ENCODE results near the gene MRPS14. TPM values are rescaled to one million over a fixed set of nuclear protein-coding genes. Genes with fewer than 3 reads are reported as not detected.

Gene MRPS14
- total and polyA plus RNA-seq, 9 of the 15 experiments (the other 6 are each of a cell fraction or from before 2014, with no cell fraction given) = 38.1 to 231 (median 54.9) TPM

GRCh38 chr1:174998569-174999215, 24.5 kb downstream of the MRPS14 start (continued):
- TF ChIP-seq JUND (IDR thresholded peaks at IDR 0.05; ENCODE audit: borderline replicate concordance, low read depth, low read length) = no peak
- peak; percentile 31; the same call in 1 of the 3 replicates for TF ChIP-seq JUND (tag; IDR thresholded peaks at IDR 0.05; ENCODE audit: borderline replicate concordance, low read depth, low read length)
- TF ChIP-seq ZNF395 (CRISPR knock-in tag; IDR thresholded peaks at IDR 0.05) = peak; percentile 69; the same call in 1 of the 2 replicates
- TF ChIP-seq MYNN (IDR thresholded peaks at IDR 0.05) = no peak
- no peak for TF ChIP-seq MYNN (CRISPR knock-in tag; IDR thresholded peaks at IDR 0.05)
- TF ChIP-seq ZNF436 (CRISPR knock-in tag; IDR thresholded peaks at IDR 0.05) = 0 out of 2 replicates have a peak, but pooled peaks have one; percentile 48
- TF ChIP-seq KAT7 (CRISPR knock-in tag; IDR thresholded peaks at IDR 0.05; ENCODE audit: borderline replicate concordance) = no peak
- peak; percentile 16; the same call in 1 of the 2 replicates for TF ChIP-seq CEBPG (CRISPR knock-in tag; IDR thresholded peaks at IDR 0.05)
- TF ChIP-seq CEBPG (tag; conservative IDR thresholded peaks at IDR 0.05 in 1 of 2, IDR thresholded peaks at IDR 0.05 in 1 of 2) = no peak
- 0 out of 2 replicates have a peak, but pooled peaks have one; percentile 29 for TF ChIP-seq ZNF354B (CRISPR knock-in tag; IDR thresholded peaks at IDR 0.05)
- TF ChIP-seq ZSCAN29 (IDR thresholded peaks at IDR 0.05) = 0 out of 2 replicates have a peak, but pooled peaks have one; percentile 12
- 0 out of 2 replicates have a peak, but pooled peaks have one; percentile 11 for TF ChIP-seq HSF4 (CRISPR knock-in tag; IDR thresholded peaks at IDR 0.05; ENCODE audit: borderline replicate concordance)
- 0 out of 2 replicates have a peak, but pooled peaks have one; percentile 21 for TF ChIP-seq LCOR (CRISPR knock-in tag; IDR thresholded peaks at IDR 0.05)
- no peak for TF ChIP-seq ILF3 (IDR thresholded peaks at IDR 0.05; ENCODE audit: borderline replicate concordance)
- TF ChIP-seq, protein P1, sequence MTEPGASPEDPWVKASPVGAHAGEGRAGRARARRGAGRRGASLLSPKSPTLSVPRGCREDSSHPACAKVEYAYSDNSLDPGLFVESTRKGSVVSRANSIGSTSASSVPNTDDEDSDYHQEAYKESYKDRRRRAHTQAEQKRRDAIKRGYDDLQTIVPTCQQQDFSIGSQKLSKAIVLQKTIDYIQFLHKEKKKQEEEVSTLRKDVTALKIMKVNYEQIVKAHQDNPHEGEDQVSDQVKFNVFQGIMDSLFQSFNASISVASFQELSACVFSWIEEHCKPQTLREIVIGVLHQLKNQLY (CRISPR knock-in tag; conservative IDR thresholded peaks at IDR 0.05) = 0 out of 4 replicates have a peak, but pooled peaks have one; percentile 8 to 61
- no peak for TF ChIP-seq ZZZ3 (IDR thresholded peaks at IDR 0.05)
- no peak for TF ChIP-seq ZNF444 (CRISPR knock-in tag; IDR thresholded peaks at IDR 0.05)
- peak; percentile 68; the same call in 1 of the 2 replicates for TF ChIP-seq NBN (IDR thresholded peaks at IDR 0.05; ENCODE audit: low read depth)
- no peak for TF ChIP-seq ZNF778 (CRISPR knock-in tag; IDR thresholded peaks at IDR 0.05)
- TF ChIP-seq SOX6 (IDR thresholded peaks at IDR 0.05) = no peak; the same call in 1 of the 2 replicates
- peak; percentile 88; the same call in 1 of the 2 replicates for TF ChIP-seq DNMT1 (IDR thresholded peaks at IDR 0.05)
- TF ChIP-seq, protein P2, sequence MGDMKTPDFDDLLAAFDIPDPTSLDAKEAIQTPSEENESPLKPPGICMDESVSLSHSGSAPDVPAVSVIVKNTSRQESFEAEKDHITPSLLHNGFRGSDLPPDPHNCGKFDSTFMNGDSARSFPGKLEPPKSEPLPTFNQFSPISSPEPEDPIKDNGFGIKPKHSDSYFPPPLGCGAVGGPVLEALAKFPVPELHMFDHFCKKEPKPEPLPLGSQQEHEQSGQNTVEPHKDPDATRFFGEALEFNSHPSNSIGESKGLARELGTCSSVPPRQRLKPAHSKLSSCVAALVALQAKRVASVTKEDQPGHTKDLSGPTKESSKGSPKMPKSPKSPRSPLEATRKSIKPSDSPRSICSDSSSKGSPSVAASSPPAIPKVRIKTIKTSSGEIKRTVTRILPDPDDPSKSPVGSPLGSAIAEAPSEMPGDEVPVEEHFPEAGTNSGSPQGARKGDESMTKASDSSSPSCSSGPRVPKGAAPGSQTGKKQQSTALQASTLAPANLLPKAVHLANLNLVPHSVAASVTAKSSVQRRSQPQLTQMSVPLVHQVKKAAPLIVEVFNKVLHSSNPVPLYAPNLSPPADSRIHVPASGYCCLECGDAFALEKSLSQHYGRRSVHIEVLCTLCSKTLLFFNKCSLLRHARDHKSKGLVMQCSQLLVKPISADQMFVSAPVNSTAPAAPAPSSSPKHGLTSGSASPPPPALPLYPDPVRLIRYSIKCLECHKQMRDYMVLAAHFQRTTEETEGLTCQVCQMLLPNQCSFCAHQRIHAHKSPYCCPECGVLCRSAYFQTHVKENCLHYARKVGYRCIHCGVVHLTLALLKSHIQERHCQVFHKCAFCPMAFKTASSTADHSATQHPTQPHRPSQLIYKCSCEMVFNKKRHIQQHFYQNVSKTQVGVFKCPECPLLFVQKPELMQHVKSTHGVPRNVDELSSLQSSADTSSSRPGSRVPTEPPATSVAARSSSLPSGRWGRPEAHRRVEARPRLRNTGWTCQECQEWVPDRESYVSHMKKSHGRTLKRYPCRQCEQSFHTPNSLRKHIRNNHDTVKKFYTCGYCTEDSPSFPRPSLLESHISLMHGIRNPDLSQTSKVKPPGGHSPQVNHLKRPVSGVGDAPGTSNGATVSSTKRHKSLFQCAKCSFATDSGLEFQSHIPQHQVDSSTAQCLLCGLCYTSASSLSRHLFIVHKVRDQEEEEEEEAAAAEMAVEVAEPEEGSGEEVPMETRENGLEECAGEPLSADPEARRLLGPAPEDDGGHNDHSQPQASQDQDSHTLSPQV (IDR thresholded peaks at IDR 0.05) = peak; percentile 77
- peak; percentile 58; the same call in 1 of the 2 replicates for TF ChIP-seq HMG20A (CRISPR knock-in tag; conservative IDR thresholded peaks at IDR 0.05)
- TF ChIP-seq PHB2 (IDR thresholded peaks at IDR 0.05; ENCODE audit: low read depth) = no peak
- no peak for TF ChIP-seq LEF1 (IDR thresholded peaks at IDR 0.05)

Data from K562 (cell line).